ENCODE measurements around the gene SEPSECS.

DNA sequence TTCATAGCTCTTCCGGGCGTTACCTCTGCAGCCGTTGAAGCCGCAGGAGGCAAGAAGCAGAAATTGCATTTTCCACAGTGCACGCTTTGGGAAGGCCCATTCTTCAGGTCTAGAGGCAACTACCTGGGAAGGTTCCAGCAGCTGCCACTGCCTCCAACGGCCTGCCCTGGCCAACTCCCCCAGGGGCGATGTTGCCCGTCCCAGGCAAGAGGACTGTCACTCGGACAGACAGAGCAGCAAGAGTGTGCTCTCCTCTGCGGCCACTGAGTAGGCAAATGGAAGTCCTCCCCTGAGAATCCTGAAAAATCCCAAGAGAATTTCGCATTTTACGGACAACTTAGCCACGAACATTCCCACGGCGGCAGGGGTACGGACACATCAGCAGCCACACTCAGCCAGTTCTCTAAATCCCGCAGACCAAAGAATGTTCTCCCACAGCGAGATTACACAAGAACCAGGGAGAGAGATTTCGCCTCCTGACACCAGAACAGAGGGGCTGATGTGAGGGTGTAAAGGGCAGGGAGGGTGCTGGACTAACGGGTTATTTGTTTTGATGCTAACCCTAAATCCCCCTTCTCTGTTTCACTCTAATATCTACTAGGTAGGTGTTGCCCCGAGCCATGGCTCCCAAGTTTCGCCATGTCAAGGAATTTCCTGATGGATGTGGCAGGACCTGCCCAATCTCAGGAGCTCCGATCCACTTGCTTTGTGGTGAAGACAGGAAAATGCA is 63.8 kb downstream of the SEPSECS start:
- TF ChIP-seq POLR2A (IDR thresholded peaks at IDR 0.05) (no peak), POLR2AphosphoS5 (IDR thresholded peaks at IDR 0.05) (no peak)
- TF ChIP-seq, protein P1, sequence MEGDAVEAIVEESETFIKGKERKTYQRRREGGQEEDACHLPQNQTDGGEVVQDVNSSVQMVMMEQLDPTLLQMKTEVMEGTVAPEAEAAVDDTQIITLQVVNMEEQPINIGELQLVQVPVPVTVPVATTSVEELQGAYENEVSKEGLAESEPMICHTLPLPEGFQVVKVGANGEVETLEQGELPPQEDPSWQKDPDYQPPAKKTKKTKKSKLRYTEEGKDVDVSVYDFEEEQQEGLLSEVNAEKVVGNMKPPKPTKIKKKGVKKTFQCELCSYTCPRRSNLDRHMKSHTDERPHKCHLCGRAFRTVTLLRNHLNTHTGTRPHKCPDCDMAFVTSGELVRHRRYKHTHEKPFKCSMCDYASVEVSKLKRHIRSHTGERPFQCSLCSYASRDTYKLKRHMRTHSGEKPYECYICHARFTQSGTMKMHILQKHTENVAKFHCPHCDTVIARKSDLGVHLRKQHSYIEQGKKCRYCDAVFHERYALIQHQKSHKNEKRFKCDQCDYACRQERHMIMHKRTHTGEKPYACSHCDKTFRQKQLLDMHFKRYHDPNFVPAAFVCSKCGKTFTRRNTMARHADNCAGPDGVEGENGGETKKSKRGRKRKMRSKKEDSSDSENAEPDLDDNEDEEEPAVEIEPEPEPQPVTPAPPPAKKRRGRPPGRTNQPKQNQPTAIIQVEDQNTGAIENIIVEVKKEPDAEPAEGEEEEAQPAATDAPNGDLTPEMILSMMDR (IDR thresholded peaks at IDR 0.05), result no peak
